Hypothalamus (tissue), 51 donors: Measurements from ENCODE around the gene KIAA0753.
A peak's percentile ranks its signal among the peaks of the same experiment; 100 is the strongest.

Experiments
- DNase-seq, 51 donors: peaks; one replicate each; lab custom pipeline; 2025; lab: John Stamatoyannopoulos, UW

KIAA0753 gene

DNA sequence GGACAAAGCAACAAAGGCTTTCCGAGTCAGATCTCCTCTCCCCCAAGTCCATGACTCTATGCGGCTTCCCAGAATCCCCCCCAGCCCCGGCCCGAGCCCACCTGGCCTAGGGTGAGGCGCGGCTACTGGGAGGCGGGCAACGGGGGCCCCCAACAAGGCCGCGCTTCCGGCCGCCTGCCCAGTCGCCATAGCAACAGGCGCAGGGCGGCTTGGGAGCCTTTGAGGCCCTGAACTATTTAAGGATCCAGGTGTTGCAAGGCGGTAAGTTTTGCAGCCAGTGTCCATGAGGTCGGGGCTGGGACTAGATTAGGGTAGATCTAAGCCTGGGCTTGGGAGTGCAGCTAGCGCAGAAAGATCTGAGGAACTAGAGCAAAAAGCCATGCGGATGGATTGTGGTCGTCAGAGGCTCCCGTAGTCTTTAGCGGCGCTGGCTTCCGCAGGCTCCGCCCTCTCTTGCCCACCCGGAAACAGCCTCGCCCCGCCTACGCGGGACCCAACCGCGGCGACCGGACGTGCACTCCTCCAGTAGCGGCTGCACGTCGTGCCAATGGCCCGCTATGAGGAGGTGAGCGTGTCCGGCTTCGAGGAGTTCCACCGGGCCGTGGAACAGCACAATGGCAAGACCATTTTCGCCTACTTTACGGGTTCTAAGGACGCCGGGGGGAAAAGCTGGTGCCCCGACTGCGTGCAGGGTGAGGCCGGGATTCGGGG, at the start of gene KIAA0753, which contains the start of gene TXNDC17:
Gene KIAA0753 (minus strand): TSS at position 176 of the 711 bp plus-strand sequence. CDS start 5,608 bp downstream, outside the sequence.
Gene TXNDC17 (plus strand): TSS at position 525 of the 711 bp plus-strand sequence. CDS start 23 bp downstream, at position 548.
- peak; percentile 55 to 98 (median 85) for DNase-seq

DNA sequence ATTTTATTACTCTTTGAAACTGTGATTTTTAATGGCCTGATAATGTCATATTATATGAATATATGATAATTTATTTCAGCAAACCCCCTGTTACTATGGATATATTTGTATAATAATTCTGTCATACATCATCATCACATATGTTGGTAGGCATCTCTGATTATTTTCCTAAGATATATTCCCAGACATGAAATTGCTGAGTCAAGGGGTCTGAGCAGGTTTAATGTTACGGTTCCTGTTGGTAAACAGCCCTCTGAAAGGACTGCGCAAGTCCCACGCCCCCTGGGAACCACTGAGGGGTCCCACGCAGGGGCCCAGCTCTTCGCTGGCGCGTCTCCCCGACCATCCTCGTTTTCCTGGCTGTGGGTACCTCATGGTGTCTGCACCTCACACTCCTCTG, 48.4 kb upstream of the KIAA0753 start:
- no peak for DNase-seq

DNA sequence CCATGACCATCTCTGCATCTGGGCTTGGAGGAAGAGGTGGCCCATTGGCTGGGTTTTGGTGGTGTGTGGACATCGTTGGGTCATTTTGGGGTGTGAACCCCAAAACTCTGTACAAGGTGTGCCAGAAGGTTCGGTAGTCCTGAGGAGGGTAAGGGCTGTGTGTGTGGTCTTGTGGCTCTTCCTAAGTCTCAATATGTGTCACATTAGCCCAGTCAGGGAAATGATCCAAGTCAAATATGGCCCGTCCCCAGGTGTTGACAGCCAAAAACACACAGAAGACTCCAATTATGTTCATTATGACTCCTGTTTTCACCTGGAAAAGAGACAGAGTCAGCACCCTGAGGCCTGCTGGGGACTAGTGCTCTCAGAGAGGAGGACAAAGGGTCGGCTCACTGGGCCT, 45.5 kb upstream of the KIAA0753 start:
- no peak for DNase-seq

DNA sequence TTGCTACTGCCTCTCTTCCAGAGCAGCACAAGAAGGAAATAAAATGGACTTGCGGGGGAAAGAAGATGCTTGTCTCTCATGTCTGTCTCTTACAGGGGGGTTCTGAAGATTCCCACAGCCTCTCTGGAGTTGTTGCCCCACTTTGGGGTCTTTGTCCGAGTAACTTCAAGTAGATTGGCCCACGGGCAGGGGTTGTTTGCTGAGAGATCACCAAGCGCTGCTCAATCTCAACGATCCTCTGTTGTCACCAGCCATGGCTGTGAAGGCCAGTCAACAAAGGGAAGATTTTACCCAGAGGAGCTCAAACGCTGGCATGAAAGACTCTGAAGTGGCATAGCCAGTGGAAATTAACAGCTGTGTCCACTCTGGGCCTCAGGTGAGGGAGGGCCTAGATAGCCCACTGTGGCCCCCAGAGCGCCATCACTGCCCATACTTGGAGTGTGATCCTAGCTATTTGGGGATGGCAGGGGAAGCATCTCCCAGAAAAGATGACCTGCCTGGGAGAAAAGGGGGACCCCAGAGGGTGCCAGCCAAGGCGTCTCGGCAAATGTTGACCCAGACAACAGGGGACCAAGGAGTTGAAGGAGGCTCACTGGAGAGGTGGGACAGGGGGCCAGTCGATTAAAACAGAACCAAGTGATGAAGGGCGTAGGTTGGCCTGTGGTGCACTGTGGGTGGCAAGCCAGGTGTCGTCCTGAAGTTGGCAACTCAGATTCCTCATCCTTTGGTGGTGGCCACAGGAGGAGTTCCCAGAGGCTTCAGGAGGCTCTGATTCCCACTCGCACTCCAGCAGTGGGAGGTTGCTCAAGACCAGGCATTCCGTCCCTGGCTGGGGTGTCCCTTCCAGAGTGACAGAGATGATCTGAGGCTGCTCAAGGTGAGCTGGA, 44.6 kb upstream of the KIAA0753 start:
- DNase-seq = no peak

DNA sequence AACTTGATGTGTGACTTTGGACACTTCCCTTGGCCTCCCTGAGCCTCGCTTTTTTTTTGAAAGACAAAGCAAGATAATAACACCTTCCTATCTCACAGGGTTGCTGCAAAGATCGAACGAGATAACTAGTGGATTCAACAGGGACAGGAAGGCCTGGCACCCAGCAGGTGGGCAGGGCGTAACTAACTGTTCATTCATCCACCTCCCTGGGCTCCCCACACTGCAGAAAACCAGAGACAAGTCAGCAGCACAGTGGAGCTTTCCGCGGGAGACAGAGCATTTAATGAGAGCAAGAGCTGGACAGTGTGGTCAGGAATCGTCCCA, 43.9 kb upstream of the KIAA0753 start:
- DNase-seq = no peak

DNA sequence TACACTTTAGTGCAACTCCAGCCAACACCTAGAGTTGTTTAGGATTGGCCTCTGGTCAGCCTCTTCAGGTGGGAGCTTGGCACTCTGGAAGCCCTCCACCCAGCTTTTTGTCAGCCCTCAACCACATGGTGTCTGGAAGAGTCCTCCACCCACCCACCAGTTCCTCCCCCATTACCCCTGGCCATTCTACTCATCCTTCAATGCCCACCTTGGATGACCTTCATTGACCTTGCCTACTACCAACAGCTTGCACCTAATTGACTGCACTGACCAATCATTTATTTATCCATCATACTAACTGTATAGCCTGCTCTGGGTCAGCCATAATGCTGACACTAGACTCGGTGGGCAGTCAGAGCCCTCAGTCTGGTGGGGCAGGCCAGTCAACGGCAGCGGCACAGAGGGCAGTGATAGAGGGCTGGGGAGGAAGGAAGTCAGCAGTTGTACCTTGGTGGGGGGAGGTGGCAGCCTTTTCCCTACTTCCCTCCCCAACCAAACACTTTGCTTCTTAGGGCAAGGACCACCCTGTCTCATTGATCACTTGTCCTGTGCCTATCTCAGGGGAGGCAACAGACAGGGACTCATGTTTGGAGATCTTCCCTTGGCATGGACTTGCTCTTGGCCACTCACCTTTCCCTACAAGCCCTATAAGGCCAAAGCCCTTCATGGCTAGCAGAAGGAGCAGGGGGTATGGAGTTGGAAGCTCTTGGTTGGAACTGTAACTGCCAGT, 43.4 kb upstream of the KIAA0753 start:
- no peak for DNase-seq

DNA sequence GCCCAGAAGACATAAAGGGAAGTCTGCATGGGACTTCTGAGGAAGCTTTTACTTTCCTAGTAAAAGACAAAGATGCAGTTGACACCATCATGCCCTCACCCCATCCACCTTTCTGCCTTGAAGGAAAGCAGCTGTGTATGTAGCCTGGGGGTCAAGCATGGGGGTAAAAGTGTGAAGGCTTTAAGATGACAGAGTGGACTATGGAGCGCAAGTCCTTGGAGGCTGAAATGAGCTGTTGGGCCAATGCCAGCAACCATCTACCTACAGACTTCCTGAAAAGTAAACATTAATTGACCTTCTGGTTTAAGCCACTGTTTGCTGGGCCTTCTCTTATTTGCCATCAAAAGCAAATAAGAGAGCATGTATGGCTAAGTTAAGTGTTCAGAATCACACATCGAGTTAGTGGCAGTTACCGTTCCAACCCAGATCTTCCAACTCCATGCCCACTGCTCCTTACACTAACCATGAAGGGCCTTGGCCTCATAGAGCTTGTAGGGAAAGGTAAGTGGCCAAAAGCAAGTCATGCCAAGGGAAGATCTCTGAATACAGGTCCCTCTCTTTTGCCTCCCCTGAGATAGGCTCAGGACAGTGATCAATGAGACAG, 42.7 kb upstream of the KIAA0753 start:
- DNase-seq = no peak

DNA sequence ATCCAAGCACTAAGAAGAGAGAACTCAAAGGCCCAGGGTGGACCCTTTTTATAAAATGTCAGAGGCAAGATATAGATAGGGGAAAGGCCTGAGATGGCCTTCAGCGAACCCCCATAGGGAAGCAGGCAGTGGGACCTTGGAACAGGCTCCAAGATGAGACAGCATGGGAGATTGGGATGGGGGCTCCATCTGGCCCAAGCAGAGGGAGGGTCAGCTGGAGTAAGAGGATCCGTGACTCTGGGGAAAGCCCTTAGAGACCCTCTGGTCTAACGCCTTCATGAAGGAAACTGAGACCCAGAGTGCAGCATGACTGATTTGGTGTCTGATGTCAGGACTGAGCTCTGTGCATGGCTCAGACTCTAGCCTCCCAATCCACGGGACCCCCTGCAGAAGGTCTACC, 41.8 kb upstream of the KIAA0753 start:
- DNase-seq = no peak

DNA sequence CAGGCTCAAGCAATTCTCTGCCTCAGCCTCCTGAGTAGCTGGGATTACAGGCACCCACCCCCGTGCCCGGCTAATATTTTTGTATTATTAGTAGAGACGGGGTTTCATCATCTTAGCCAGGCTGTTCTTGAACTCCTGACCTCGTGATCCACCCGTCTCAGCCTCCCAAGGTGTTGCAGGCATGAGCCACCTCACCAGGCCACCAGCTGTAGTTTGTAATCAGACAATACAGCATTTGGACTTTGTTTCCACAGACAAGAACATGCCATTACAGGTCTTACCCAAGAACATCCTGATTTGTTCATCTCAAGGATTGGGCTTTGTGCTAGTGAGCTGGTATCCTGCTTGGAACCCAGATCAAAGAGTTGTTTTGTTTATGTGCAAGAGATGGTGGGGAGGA, 41.2 kb upstream of the KIAA0753 start:
- DNase-seq = no peak

DNA sequence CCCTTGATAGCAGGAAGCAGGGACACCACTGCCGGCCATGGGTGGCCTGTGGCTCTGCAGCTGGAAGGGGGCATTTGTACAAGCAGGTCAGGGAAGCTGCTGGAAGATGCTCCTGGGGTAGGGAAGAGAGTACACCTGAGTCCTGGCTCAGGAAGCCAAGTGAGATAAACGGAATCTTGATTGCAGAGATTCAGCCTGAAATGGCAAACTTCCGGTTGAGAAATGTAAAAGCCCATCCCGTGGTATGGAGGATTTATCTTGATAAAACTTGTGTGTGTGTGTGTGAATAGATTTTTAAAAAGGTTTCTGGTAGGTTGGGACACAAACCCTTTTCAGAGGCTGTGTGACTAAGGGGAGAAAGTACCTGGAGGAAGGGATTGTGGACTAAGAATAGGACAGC, 40.7 kb upstream of the KIAA0753 start:
- no peak for DNase-seq

DNA sequence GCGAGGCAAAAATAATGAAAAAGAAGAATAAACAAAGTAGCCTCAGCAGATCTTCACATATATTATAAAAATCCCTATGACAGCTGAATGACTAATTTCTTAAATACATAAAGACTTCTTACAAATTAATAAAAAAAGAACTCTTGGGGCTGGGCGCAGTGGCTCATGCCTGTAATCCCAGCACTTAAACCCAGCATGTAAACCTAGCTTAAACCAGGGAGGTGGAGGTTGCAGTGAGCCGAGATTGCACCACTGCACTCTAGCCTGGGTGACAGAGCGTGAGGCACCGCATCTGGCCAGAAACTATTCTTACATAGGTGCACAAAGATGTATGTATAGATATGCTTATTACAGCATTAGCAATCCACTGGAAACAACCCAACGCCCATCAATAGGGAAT, 38.7 kb upstream of the KIAA0753 start:
- DNase-seq = no peak

DNA sequence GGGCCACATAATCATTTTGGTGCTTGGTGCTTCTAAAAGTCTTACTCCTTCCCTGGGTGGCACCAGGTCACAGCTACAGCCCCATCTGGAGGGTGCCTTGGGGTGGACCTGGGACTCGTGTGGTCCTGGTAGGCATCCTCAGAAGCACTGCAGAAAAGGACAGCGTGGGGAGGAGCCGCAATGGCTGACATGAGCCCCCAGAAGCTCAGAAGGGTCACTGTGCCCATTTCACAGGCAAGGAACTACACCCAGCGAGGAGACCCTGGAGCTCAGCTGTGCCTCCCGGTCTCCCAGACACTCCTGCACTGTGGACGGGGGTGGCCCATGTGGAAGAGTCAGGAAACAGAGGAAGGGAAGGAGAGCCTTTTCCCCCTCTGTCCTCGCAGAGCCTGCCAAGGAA, 37.4 kb upstream of the KIAA0753 start:
- no peak for DNase-seq

DNA sequence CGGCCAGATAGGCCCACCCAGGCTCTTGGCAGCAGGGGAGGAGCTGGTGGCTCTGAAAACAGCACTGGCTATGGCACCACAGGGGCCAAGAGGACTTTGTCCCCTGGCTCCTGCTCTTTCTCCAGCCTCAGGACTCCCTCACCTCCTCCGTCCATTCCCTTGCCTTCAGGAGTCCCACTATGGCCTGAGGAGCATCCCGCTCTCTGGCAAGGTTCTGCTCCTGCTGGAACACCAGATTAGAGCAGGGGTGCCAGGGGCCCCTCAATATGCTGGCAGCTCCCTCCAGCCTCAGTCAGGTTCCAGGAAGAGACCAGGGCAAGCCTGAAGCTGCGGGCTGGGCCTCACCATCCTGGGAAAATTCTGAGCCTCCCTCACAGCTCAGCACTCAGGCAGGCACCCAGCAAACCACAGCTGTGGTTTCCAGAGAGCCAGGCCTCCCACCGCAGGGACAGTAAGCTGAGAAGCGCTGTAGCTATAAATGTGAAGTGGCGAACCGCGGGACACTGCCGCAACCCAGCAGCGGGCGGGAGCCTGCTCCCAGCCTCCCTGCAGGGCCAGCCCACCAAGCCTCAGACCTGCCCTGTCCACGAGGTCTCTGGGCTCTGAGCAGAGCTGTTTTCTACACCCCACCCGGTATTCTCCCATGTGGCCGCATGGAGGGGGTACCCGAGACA, 36.8 kb upstream of the KIAA0753 start:
- DNase-seq = no peak

DNA sequence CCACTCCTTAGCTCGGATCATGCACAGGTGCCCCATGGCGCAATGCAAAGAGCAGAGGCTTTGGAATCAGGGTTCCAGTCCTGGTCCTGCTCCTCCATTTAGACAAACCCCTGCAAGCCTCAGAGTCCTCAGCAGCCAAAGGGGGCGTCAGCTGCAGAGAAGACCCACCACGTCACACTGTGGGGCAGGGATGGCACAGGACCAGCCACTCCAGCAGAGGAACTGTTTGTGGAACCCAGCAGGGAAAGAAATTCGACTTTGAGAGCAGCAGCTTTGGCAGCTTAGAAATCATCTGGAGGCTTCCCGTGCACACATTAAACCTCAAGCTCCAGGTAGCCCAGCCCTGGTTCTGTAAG, 36.3 kb upstream of the KIAA0753 start:
- no peak for DNase-seq

DNA sequence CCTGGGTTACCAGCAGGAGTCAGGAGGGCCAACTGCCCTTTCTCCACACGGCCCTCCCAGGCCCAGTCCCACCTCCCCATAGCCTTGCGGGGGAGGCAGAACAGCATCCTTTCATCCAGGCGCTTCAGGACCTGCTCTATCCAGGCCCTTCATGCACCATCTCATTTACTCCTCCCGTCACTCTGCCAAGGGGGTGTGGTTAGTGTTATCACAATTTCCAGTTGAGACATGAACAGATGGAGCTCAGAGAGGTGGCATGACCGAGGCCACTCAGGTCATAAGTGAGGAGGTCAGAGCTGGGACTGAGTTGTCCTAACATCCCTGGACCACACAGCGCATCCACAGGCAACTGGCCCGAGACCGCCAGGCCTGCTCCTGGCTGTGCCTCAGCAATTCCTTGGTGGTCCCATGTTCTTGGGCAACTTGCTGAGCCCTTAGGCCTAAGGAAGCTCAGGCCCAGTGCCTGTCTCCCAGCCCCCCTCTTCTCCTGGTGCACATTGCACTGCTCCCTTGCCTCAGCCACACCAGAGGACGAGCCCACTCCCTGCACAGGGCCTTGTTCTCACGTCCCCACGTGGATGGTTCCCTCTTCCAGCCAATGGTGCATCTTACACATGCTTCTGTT, 34.8 kb upstream of the KIAA0753 start:
- DNase-seq = no peak

DNA sequence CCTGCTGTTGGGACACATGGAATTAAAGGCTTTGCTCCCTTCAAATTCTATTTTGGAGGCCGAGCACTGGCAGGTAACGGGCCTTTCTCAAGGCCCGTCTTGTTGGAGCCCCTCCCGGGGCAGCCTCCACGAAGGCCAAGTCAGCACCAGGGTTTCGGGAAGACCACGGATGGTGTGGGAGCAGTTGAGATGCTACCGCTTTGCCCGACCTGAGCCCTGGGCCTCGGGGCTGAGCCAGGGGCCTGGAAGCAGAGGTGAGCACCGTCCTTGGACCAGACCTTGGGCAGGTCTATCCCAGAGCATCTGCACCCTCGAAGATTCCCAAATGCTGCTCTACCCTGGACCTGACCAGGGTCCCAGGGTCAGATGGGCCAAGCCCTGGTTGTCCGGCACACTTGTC, 34.1 kb upstream of the KIAA0753 start:
- no peak for DNase-seq

DNA sequence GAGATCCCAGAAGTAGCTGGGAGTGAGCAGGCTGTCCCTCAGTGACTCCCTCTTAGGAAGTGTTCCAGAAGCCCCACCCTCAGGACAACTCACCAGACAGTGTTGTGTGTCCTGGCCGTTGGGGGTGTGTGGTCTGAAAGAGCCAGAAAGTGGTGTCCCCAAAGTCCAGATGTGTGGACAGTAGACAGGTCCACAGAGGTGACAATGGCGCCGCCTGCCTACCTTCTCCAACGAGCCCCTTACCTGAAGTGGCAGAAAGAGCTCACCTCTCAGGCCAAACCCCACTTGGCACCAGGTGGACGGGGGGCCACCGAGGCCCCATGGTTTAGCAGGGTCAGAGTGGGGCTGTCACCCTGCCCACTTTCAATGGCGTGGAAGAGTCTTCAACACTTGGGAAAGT, 30.9 kb upstream of the KIAA0753 start:
- DNase-seq = no peak

DNA sequence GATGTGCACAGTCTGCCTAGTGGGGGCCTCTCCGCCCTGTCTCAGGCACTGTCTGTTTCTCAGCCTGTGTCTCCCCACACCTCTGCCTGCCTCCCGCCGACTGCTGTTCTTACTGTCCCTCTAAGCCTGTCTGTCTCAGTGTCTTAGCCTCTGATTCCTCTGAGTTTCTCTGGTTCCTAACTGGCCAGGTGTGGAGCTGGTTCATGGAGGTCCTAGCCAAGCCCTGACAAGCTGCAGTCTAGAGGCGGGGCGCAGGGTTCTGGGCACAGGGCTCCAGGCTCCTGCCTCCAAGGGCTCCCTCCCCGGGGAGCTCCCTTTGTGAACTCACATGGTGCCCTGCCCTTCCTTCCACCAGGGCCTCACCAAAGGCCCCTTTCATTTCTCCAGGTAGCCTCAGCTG, 30.5 kb upstream of the KIAA0753 start:
- DNase-seq = no peak

DNA sequence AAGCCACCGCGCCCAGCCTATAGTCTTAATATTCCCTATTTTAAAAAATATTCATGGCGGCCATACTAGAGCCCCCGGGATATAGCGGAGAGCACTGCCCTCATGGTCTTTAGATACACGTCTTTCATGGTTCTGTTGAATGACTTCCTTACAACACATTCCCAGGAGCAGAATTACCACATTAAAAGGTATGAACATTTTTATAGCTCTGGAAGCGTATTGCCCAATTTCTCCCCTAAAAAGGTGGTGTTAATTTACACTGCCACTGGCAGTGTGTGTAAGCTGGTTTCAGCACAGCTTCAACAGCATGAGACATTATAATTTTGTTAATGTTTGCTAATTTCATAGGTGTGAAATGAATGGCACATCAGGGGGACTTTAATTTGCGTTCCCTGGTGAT, 30.1 kb upstream of the KIAA0753 start:
- DNase-seq = no peak
